Uterus (tissue), 4 donors: ENCODE measurements around the gene CHCHD3. TPM values are rescaled to one million over a fixed set of nuclear protein-coding genes. Genes with fewer than 3 reads are reported as not detected.

Experiments
- DNase-seq, 2 donors: peaks; one replicate each; pipeline ENCODE4 v3.0.0-alpha.2; 2019 to 2020
- H3K27ac ChIP-seq, 2 donors: fragments of 200-600 bp; sonication (generic); 1 replicate in 1 of 2; 2 replicates in 1 of 2; pipeline ENCODE4 v1.5.1; 2016 to 2018
- H3K27me3 ChIP-seq, 2 donors: fragments of 200-600 bp; sonication (generic); one replicate each; pipeline ENCODE4 v1.5.1; 2018 to 2019; ENCODE audit warnings: control low read depth in 1 of 2
- H3K36me3 ChIP-seq, 2 donors: fragments of 200-600 bp; sonication (generic); one replicate each; pipeline ENCODE4 v1.5.1; 2019; ENCODE audit warnings: control low read depth in 1 of 2
- H3K4me1 ChIP-seq, 2 donors: fragments of 200-600 bp; sonication (generic); one replicate each; pipeline ENCODE4 v1.5.1; 2018 to 2019; ENCODE audit warnings: control low read depth in 1 of 2
- H3K4me3 ChIP-seq, 2 donors: fragments of 200-600 bp; sonication (generic); 1 replicate in 1 of 2; 2 replicates in 1 of 2; pipeline ENCODE4 v1.5.1; 2018 to 2019; ENCODE audit warnings: mild to moderate bottlenecking in 1 of 2
- H3K9me3 ChIP-seq, 2 donors: fragments of 200-600 bp; sonication (generic); one replicate each; pipeline ENCODE4 v1.5.1; 2019; ENCODE audit warnings: control low read depth in 1 of 2
- POLR2A ChIP-seq, 2 donors: fragments of 450-650 bp; IDR thresholded peaks; one replicate each; pipeline ENCODE4 v1.6.1; 2016; ENCODE audit warnings: antibody characterized with exemption in 2 of 2, mild to moderate bottlenecking in 1 of 2, moderate library complexity in 1 of 2
- intact Hi-C: fragments of 100-400 bp; cut with DNase I; formaldehyde crosslinking; loops from one replicate; pipeline ENCODE4 v1.15.1; 2023; ENCODE audit warnings: low total_unique reads
- total RNA-seq, 4 donors: library from RNA; depleted of rRNA in 3 of 4; stranded (reverse); fragments of >200 nt in 3 of 4; gene quantifications; one replicate each; pipeline versions ENCODE4 v1.1.0 to v1.2.4, GENCODE V29; 2014 to 2023
- TF ChIP-seq, protein P1 (sequence below), 4 experiments: fragments of 200-600 bp in 2 of 4; fragments of 450-650 bp in 2 of 4; sonication (generic) in 2 of 4; IDR thresholded peaks; one replicate each; pipeline ENCODE4 v1.5.1; 2016 to 2019; ENCODE audit warnings: antibody characterized with exemption in 4 of 4, mild to moderate bottlenecking in 2 of 4, moderate library complexity in 1 of 4
- donor health status: DM: yes; HTN: yes; CAD: no.

CHCHD3 gene
- total RNA-seq, 4 donors from 2014 or later = 43.5 to 61.0 (median 47.6) TPM

- no peak overlapping the region for H3K27ac ChIP-seq
- no peaks in the 10 kb centered on the region for H3K36me3 ChIP-seq
- DNase-seq = no peak
- H3K4me1 ChIP-seq = no peaks in the 10 kb centered on the region
- intact Hi-C loops = no loop called here
- TF ChIP-seq, protein P1, sequence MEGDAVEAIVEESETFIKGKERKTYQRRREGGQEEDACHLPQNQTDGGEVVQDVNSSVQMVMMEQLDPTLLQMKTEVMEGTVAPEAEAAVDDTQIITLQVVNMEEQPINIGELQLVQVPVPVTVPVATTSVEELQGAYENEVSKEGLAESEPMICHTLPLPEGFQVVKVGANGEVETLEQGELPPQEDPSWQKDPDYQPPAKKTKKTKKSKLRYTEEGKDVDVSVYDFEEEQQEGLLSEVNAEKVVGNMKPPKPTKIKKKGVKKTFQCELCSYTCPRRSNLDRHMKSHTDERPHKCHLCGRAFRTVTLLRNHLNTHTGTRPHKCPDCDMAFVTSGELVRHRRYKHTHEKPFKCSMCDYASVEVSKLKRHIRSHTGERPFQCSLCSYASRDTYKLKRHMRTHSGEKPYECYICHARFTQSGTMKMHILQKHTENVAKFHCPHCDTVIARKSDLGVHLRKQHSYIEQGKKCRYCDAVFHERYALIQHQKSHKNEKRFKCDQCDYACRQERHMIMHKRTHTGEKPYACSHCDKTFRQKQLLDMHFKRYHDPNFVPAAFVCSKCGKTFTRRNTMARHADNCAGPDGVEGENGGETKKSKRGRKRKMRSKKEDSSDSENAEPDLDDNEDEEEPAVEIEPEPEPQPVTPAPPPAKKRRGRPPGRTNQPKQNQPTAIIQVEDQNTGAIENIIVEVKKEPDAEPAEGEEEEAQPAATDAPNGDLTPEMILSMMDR (IDR thresholded peaks at IDR 0.05) = no peak
- TF ChIP-seq POLR2A (IDR thresholded peaks at IDR 0.05) = no peak
- no peaks in the 10 kb centered on the region for H3K9me3 ChIP-seq
- no peak overlapping the region for H3K4me3 ChIP-seq
- no peaks in the 10 kb centered on the region for H3K27me3 ChIP-seq
These were observed 204.3 kb downstream of the CHCHD3 start for GRCh38 chr7:132877573-132877972.

- DNase-seq = no peak
- Histone ChIP-seq H3K4me1 (no peaks in the 10 kb centered on the region), H3K36me3 (no peaks in the 10 kb centered on the region), H3K9me3 (no peaks in the 10 kb centered on the region), H3K27me3 (no peaks in the 10 kb centered on the region), H3K27ac (no peak overlapping the region), H3K4me3 (no peak overlapping the region)
- intact Hi-C loops = no loop called here
- no peak for TF ChIP-seq POLR2A (IDR thresholded peaks at IDR 0.05)
- TF ChIP-seq, protein P1 (IDR thresholded peaks at IDR 0.05) = no peak
These were observed 205.3 kb downstream of the CHCHD3 start for GRCh38 chr7:132876576-132876975.

DNA sequence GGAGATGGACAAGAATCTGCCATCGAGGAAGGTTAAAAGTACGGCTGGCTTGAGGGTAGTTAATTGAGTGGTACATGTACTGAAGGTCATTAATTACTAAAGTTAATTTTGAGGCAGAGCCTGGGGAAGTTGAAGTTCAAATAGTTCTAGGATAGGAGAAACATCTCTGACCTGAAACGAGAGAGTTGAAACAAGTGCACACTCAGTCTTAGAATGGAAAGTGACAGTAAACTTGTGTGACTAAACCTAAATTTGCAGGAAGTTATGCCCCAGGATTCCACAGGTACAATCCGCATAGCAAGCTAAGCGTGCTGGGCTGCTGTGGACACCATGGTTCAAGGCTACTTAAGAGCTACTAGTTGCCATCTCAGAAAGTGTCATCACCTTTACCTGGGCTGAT, 209.9 kb downstream of the CHCHD3 start:
- H3K36me3 ChIP-seq = no peaks in the 10 kb centered on the region
- no peaks in the 10 kb centered on the region for H3K9me3 ChIP-seq
- H3K4me1 ChIP-seq = no peaks in the 10 kb centered on the region
- no peaks in the 10 kb centered on the region for H3K27me3 ChIP-seq
- H3K27ac ChIP-seq = no peak overlapping the region
- intact Hi-C loops = no loop called here
- no peak for DNase-seq
- no peak for TF ChIP-seq POLR2A (IDR thresholded peaks at IDR 0.05)
- TF ChIP-seq, protein P1 (IDR thresholded peaks at IDR 0.05) = no peak
- no peak overlapping the region for H3K4me3 ChIP-seq

DNA sequence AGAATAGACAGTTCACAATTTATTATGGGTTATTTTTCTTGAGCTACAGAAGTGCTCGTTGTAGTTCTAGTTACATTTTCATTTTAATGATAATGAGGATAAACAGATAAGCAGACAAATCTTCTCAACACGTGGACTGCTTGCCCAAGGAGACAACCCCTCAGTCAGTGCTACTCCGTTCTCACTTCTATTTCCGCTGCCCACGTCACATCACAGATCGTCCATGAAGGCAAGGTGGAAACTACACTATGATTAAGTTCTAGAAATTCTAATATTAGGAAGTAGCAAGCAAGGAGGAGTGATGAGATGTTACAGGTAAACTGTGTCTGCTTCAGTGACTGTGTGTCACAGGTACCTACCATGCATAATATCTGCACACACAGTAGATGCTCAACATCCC, 210.5 kb downstream of the CHCHD3 start:
- Histone ChIP-seq H3K4me3 (no peak overlapping the region), H3K4me1 (no peaks in the 10 kb centered on the region), H3K27me3 (no peaks in the 10 kb centered on the region), H3K36me3 (no peaks in the 10 kb centered on the region), H3K9me3 (no peaks in the 10 kb centered on the region), H3K27ac (no peak overlapping the region)
- intact Hi-C loops = no loop called here
- no peak for TF ChIP-seq POLR2A (IDR thresholded peaks at IDR 0.05)
- TF ChIP-seq, protein P1 (IDR thresholded peaks at IDR 0.05) = no peak
- no peak for DNase-seq

DNA sequence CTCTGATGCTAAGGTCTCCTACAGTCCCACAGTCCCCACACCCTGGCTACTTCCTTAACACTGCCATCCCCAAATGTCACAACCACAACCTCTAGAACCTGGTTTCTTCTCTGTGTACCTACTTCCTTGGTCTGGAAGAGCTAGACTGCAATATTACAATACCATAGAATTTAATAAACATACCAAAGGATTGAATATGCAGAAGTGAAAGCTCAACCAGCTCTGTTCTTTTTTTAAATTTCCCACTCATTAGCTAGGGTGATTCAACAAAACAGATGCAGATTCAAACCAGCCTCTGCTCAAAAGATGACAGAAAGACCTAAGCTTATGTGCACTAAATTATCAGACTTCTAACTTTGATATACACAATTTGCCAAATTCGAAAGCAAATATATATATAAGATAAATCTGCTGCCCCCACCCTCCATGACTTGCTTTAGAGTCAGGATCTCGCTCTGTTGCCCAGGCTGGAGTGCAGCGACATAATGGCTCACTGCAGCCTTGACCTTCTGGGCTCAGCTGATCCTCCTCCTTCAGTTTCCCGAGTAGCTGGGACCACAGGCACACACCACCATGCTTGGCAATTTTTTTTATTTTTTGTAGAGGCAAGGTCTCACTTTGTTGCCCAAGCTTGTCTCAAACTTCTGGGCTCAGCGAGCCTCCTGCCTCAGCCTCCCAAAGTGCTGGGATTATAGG, 212.6 kb downstream of the CHCHD3 start:
- Histone ChIP-seq H3K27ac (no peak overlapping the region), H3K9me3 (no peaks in the 10 kb centered on the region), H3K4me1 (no peaks in the 10 kb centered on the region), H3K4me3 (no peak overlapping the region), H3K36me3 (no peaks in the 10 kb centered on the region), H3K27me3 (no peaks in the 10 kb centered on the region)
- TF ChIP-seq POLR2A (IDR thresholded peaks at IDR 0.05) = no peak
- TF ChIP-seq, protein P1 (IDR thresholded peaks at IDR 0.05) = no peak
- no peak for DNase-seq
- intact Hi-C loops = no loop called here
